HEK293 (cell line): ENCODE data around the gene KLHL6.

Experiments used
- CTCF ChIA-PET: fragments of 350-600 bp; formaldehyde crosslinking; extraction: SDS; loops from one replicate; lab custom pipeline; 2021; ENCODE audit warnings: antibody characterized with exemption; lab: Yijun Ruan, JAX
- POLR2A ChIA-PET: fragments of 300-600 bp; formaldehyde crosslinking; extraction: SDS; loops from one replicate; lab custom pipeline; 2020; ENCODE audit warnings: antibody characterized with exemption, inconsistent platforms; lab: Yijun Ruan, JAX
- H3K27ac ChIP-seq: fragments of 200-500 bp; sonication (Bioruptor generic); 2 replicates; pipeline ENCODE4 v1.5.1; 2014; ENCODE audit warnings: low read depth, low read length, control low read depth, inconsistent platforms; ENCODE audit errors: extremely low read depth
- H3K36me3 ChIP-seq, 2 experiments: fragments of 200-500 bp in 1 of 2; sonication (Bioruptor generic) in 1 of 2; 1 replicate in 1 of 2; 2 replicates in 1 of 2; pipeline ENCODE4 v1.5.1; 2014 to 2017; ENCODE audit warnings: inconsistent platforms in 2 of 2, low read length in 2 of 2; ENCODE audit not compliant: control insufficient read depth in 2 of 2, insufficient read depth in 1 of 2
- H3K4me1 ChIP-seq: fragments of 200-500 bp; sonication (Bioruptor generic); 2 replicates; pipeline ENCODE4 v1.5.1; 2014; ENCODE audit warnings: mild to moderate bottlenecking, low read length, inconsistent platforms; ENCODE audit not compliant: control insufficient read depth, insufficient read depth
- H3K4me3 ChIP-seq: 2 replicates; pipeline ENCODE4 v1.5.1; 2011; ENCODE audit warnings: low read depth, mild to moderate bottlenecking, control low read depth, low read length, moderate library complexity
- H3K9me3 ChIP-seq: fragments of 200-500 bp; sonication (Bioruptor generic); 2 replicates; pipeline ENCODE4 v1.5.1; 2014; ENCODE audit warnings: low read depth, low read length, inconsistent platforms; ENCODE audit not compliant: control insufficient read depth, insufficient read depth
- PRDM1 ChIP-seq: fragments of 450-650 bp; formaldehyde crosslinking; IDR thresholded peaks from 2 replicates; pipeline ENCODE4; 2016; ENCODE audit warnings: missing biosample characterization, missing genetic modification characterization
- SALL2 ChIP-seq: fragments of 450-650 bp; formaldehyde crosslinking; IDR thresholded peaks from 2 replicates; pipeline ENCODE4 v1.5.0; 2017; ENCODE audit warnings: missing biosample characterization, mild to moderate bottlenecking, missing genetic modification characterization, borderline replicate concordance
- YY2 ChIP-seq: fragments of 450-650 bp; formaldehyde crosslinking; IDR thresholded peaks from 2 replicates; pipeline ENCODE4 v1.5.1; 2016; ENCODE audit warnings: missing biosample characterization, missing genetic modification characterization
- ZFP41 ChIP-seq: fragments of 450-650 bp; formaldehyde crosslinking; IDR thresholded peaks from 2 replicates; pipeline ENCODE4 v1.5.1; 2016; ENCODE audit warnings: missing biosample characterization, missing genetic modification characterization, borderline replicate concordance
- ZNF132 ChIP-seq: fragments of 450-650 bp; formaldehyde crosslinking; IDR thresholded peaks from 2 replicates; pipeline ENCODE4 v1.5.1; 2017; ENCODE audit warnings: missing biosample characterization, missing genetic modification characterization, borderline replicate concordance
- ZNF280C ChIP-seq: fragments of 450-650 bp; formaldehyde crosslinking; IDR thresholded peaks from 2 replicates; pipeline ENCODE4 v1.5.1; 2016; ENCODE audit warnings: missing biosample characterization, missing genetic modification characterization
- ZNF426 ChIP-seq: fragments of 450-650 bp; formaldehyde crosslinking; IDR thresholded peaks from 2 replicates; pipeline ENCODE4 v1.5.1; 2017; ENCODE audit warnings: missing biosample characterization, missing genetic modification characterization, mild to moderate bottlenecking, inconsistent platforms, moderate library complexity
- ZNF521 ChIP-seq: fragments of 450-650 bp; formaldehyde crosslinking; IDR thresholded peaks from 2 replicates; pipeline ENCODE4 v1.5.1; 2017; ENCODE audit warnings: missing biosample characterization, mild to moderate bottlenecking, missing genetic modification characterization
- ZNF544 ChIP-seq: fragments of 450-650 bp; formaldehyde crosslinking; IDR thresholded peaks from 2 replicates; pipeline ENCODE4 v1.5.0; 2017; ENCODE audit warnings: missing biosample characterization, missing genetic modification characterization
- ZNF548 ChIP-seq: fragments of 450-650 bp; formaldehyde crosslinking; IDR thresholded peaks from 2 replicates; pipeline ENCODE4 v1.5.1; 2016; ENCODE audit warnings: missing biosample characterization, missing genetic modification characterization
- ZNF624 ChIP-seq: fragments of 450-650 bp; formaldehyde crosslinking; IDR thresholded peaks from 2 replicates; pipeline ENCODE4 v1.5.1; 2017; ENCODE audit warnings: missing biosample characterization, missing genetic modification characterization
- ZNF701 ChIP-seq: fragments of 450-650 bp; formaldehyde crosslinking; IDR thresholded peaks from 2 replicates; pipeline ENCODE4 v1.5.1; 2016; ENCODE audit warnings: missing biosample characterization, missing genetic modification characterization
- ZNF830 ChIP-seq: fragments of 450-650 bp; IDR thresholded peaks from 2 replicates; pipeline ENCODE4 v1.5.0; 2018; ENCODE audit warnings: missing biosample characterization, missing genetic modification characterization, low read depth, mild to moderate bottlenecking, moderate library complexity
- ZSCAN23 ChIP-seq: fragments of 450-650 bp; formaldehyde crosslinking; IDR thresholded peaks from 2 replicates; pipeline ENCODE4 v1.5.1; 2016; ENCODE audit warnings: missing biosample characterization, missing genetic modification characterization
- TF ChIP-seq, protein P1 (sequence below): fragments of 450-650 bp; formaldehyde crosslinking; IDR thresholded peaks from 2 replicates; pipeline ENCODE4 v1.5.1; 2016; ENCODE audit warnings: missing biosample characterization, missing genetic modification characterization
- TF ChIP-seq, protein P2 (sequence below): fragments of 450-650 bp; formaldehyde crosslinking; optimal IDR thresholded peaks from 2 replicates; pipeline ENCODE3; 2016; ENCODE audit warnings: missing biosample characterization, mild to moderate bottlenecking, missing genetic modification characterization
- TF ChIP-seq, protein P3 (sequence below): sonication (generic); formaldehyde crosslinking; IDR thresholded peaks from 2 replicates; pipeline ENCODE4 v1.8.1; 2022; ENCODE audit warnings: mild to moderate bottlenecking, moderate library complexity, missing genetic modification reagents
- TF ChIP-seq, protein P4 (sequence below): fragments of 450-650 bp; IDR thresholded peaks from 2 replicates; pipeline ENCODE4 v1.5.1; 2018; ENCODE audit warnings: missing biosample characterization, mild to moderate bottlenecking, missing genetic modification characterization

The KLHL6 gene

DNA sequence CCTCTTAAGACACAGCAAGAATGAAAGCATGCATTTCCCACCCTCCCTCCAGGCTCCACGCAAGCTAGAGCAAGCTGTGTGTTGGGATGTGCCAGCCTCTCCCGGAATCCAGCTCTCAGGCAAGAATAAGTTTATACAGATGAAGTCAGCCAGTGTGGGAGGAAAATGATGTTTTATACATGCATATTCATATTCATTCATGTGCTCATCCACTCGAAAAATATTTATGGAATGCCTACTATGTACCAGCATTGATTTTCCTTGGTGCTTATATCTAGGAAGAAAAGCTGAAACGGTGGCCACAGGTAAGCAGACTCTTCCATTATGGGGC lies 62.7 kb downstream of the KLHL6 start (continued):
- TF ChIP-seq ZNF132 (tag by site-specific recombination) (no peak), ZFP41 (tag by site-specific recombination) (no peak), ZNF701 (tag by site-specific recombination) (no peak)

- no peaks in the 10 kb centered on the region for H3K36me3 ChIP-seq
- TF ChIP-seq ZNF280C (no peak), ZNF426 (no peak), ZNF701 (tag by site-specific recombination) (no peak), ZNF624 (tag by site-specific recombination) (no peak), ZNF544 (tag by site-specific recombination) (no peak), YY2 (tag by site-specific recombination) (no peak), ZNF830 (tag by site-specific recombination) (no peak), SALL2 (tag by site-specific recombination) (no peak), PRDM1 (tag by site-specific recombination) (no peak), ZNF521 (no peak), ZNF548 (no peak), ZSCAN23 (no peak)
- TF ChIP-seq, protein P1, sequence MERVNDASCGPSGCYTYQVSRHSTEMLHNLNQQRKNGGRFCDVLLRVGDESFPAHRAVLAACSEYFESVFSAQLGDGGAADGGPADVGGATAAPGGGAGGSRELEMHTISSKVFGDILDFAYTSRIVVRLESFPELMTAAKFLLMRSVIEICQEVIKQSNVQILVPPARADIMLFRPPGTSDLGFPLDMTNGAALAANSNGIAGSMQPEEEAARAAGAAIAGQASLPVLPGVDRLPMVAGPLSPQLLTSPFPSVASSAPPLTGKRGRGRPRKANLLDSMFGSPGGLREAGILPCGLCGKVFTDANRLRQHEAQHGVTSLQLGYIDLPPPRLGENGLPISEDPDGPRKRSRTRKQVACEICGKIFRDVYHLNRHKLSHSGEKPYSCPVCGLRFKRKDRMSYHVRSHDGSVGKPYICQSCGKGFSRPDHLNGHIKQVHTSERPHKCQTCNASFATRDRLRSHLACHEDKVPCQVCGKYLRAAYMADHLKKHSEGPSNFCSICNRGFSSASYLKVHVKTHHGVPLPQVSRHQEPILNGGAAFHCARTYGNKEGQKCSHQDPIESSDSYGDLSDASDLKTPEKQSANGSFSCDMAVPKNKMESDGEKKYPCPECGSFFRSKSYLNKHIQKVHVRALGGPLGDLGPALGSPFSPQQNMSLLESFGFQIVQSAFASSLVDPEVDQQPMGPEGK (tag by site-specific recombination): no peak
- TF ChIP-seq, protein P2, sequence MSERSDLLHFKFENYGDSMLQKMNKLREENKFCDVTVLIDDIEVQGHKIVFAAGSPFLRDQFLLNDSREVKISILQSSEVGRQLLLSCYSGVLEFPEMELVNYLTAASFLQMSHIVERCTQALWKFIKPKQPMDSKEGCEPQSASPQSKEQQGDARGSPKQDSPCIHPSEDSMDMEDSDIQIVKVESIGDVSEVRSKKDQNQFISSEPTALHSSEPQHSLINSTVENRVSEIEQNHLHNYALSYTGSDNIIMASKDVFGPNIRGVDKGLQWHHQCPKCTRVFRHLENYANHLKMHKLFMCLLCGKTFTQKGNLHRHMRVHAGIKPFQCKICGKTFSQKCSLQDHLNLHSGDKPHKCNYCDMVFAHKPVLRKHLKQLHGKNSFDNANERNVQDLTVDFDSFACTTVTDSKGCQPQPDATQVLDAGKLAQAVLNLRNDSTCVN (tag by site-specific recombination): no peak
- TF ChIP-seq, protein P3, sequence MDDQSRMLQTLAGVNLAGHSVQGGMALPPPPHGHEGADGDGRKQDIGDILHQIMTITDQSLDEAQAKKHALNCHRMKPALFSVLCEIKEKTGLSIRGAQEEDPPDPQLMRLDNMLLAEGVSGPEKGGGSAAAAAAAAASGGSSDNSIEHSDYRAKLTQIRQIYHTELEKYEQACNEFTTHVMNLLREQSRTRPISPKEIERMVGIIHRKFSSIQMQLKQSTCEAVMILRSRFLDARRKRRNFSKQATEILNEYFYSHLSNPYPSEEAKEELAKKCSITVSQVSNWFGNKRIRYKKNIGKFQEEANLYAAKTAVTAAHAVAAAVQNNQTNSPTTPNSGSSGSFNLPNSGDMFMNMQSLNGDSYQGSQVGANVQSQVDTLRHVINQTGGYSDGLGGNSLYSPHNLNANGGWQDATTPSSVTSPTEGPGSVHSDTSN: no peak
- TF ChIP-seq, protein P4, sequence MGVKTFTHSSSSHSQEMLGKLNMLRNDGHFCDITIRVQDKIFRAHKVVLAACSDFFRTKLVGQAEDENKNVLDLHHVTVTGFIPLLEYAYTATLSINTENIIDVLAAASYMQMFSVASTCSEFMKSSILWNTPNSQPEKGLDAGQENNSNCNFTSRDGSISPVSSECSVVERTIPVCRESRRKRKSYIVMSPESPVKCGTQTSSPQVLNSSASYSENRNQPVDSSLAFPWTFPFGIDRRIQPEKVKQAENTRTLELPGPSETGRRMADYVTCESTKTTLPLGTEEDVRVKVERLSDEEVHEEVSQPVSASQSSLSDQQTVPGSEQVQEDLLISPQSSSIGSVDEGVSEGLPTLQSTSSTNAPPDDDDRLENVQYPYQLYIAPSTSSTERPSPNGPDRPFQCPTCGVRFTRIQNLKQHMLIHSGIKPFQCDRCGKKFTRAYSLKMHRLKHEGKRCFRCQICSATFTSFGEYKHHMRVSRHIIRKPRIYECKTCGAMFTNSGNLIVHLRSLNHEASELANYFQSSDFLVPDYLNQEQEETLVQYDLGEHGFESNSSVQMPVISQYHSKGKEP (tag by site-specific recombination): no peak
- CTCF ChIA-PET: no interaction called here
Observed at GRCh38 chr3:183491923-183492848, 63.3 kb downstream of the KLHL6 start.

More at GRCh38 chr3:183491923-183492848, 63.3 kb downstream of the KLHL6 start:
- Histone ChIP-seq H3K4me3 (no peak overlapping the region), H3K4me1 (no peaks in the 10 kb centered on the region), H3K9me3 (no peaks in the 10 kb centered on the region), H3K27ac (no peak overlapping the region)
- POLR2A ChIA-PET: no interaction called here
